Fibroblast of lung (primary cell): ENCODE measurements around the gene PLPP1. TPM values are rescaled to one million over a fixed set of nuclear protein-coding genes. Genes with fewer than 3 reads are reported as not detected.
A peak's percentile ranks its signal among the peaks of the same experiment; 100 is the strongest.

ENCODE experiments used
- DNase-seq, 2 donors: peaks; one replicate each; pipeline versions ENCODE4 v3.0.0 to v3.0.0-alpha.2; 2010; ENCODE audit warnings: low read depth in 2 of 2
- H2AFZ ChIP-seq: 2 replicates; pipeline ENCODE4 v1.5.1; 2012; ENCODE audit warnings: low read length, control low read depth, inconsistent platforms
- H3K27ac ChIP-seq: 2 replicates; pipeline ENCODE4 v1.5.1; 2011; ENCODE audit warnings: low read length, control low read depth; ENCODE audit not compliant: insufficient read depth
- H3K27me3 ChIP-seq: 2 replicates; pipeline ENCODE4 v1.5.1; 2011; ENCODE audit warnings: mild to moderate bottlenecking, low read length; ENCODE audit not compliant: control insufficient read depth, insufficient read depth
- H3K36me3 ChIP-seq: 2 replicates; pipeline ENCODE4 v1.5.1; 2011; ENCODE audit warnings: low read length; ENCODE audit not compliant: control insufficient read depth, insufficient read depth
- H3K4me1 ChIP-seq: 2 replicates; pipeline ENCODE4 v1.5.1; 2011; ENCODE audit warnings: low read length; ENCODE audit not compliant: control insufficient read depth, insufficient read depth; ENCODE audit errors: extremely low read depth
- H3K4me2 ChIP-seq: 2 replicates; pipeline ENCODE4 v1.5.1; 2011; ENCODE audit warnings: low read length, control low read depth; ENCODE audit not compliant: insufficient read depth; ENCODE audit errors: extremely low read depth
- H3K4me3 ChIP-seq, 4 experiments: fragments of 200-600 bp in 1 of 4; sonication (generic) in 1 of 4; replicated peaks in 1 of 4; 2 replicates each; pipeline ENCODE4 v1.5.1; 2011 to 2016; ENCODE audit warnings: low read length in 4 of 4, low read depth in 3 of 4, mild to moderate bottlenecking in 3 of 4, control low read depth in 2 of 4, inconsistent platforms in 1 of 4, mixed read lengths in 1 of 4; ENCODE audit not compliant: insufficient read depth in 1 of 4; ENCODE audit errors: control extremely low read depth in 1 of 4
- H3K79me2 ChIP-seq: 2 replicates; pipeline ENCODE4 v1.5.1; 2012; ENCODE audit warnings: mild to moderate bottlenecking, low read length, inconsistent platforms; ENCODE audit not compliant: control insufficient read depth, insufficient read depth
- H3K9ac ChIP-seq: 2 replicates; pipeline ENCODE4 v1.5.1; 2011; ENCODE audit warnings: mild to moderate bottlenecking, low read length, control low read depth; ENCODE audit not compliant: insufficient read depth
- H3K9me3 ChIP-seq: 2 replicates; pipeline ENCODE4 v1.5.1; 2012; ENCODE audit warnings: low read depth, low read length; ENCODE audit not compliant: control insufficient read depth, insufficient read depth
- H4K20me1 ChIP-seq: 2 replicates; pipeline ENCODE4 v1.5.1; 2011; ENCODE audit warnings: low read length; ENCODE audit not compliant: control insufficient read depth, insufficient read depth; ENCODE audit errors: extremely low read depth
- EZH2 ChIP-seq: IDR thresholded peaks from 2 replicates; pipeline ENCODE4 v1.5.1; 2012; ENCODE audit warnings: low read length, control low read depth, mild to moderate bottlenecking; ENCODE audit errors: missing control alignments
- polyA plus RNA-seq, 2 donors: library from polyadenylated mRNA; depleted of rRNA in 1 of 2; stranded (reverse) in 1 of 2; unstranded in 1 of 2; fragments of >200 nt; gene quantifications; 2 replicates each; pipeline ENCODE4 v1.2.1, GENCODE V29; 2011 to 2012; ENCODE audit warnings: missing spikeins in 1 of 2
- total RNA-seq: library from RNA; depleted of rRNA; stranded (reverse); fragments of >200 nt; gene quantifications from 2 replicates; pipeline ENCODE4 v1.2.1, GENCODE V29; 2014
- TF ChIP-seq, protein P1 (sequence below), 2 donors: IDR thresholded peaks in 1 of 2; conservative IDR thresholded peaks in 1 of 2; 1 replicate in 1 of 2; 2 replicates in 1 of 2; pipeline ENCODE4 v1.5.1; 2011 to 2012; ENCODE audit warnings: low read length in 2 of 2, control low read depth in 1 of 2, inconsistent platforms in 1 of 2, low read depth in 1 of 2, mild to moderate bottlenecking in 1 of 2

Gene PLPP1
- total and polyA plus RNA-seq, 2 donors (not counting 1 experiment from before 2014, with no cell fraction given) = 73.5 to 76.8 TPM

DNA sequence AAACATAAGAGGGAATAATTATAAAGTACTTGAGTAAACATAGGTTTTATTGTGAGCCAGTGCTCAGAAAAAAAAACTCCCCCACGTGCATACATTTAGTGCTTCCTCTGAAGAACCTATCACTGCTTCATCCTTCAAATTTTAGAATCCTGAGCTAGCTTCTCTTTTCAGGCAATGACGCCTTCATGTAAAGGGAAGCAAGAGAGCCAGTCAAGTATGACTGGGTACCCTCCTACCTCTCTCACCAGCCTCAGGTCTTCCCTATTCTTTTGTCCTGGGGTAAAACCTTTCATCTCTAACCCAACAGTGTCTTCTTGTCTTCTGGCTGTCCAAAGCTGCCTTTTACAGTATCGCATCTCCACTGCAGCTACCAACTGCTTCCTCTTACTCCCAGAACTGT is 32.0 kb downstream of the PLPP1 start:
- Histone ChIP-seq H2AFZ (no peak overlapping the region), H3K4me3 (no peak overlapping the region), H3K4me2 (no peak overlapping the region), H3K27me3 (no peaks in the 10 kb centered on the region), H4K20me1 (no peaks in the 10 kb centered on the region), H3K9ac (no peak overlapping the region), H3K79me2 (no peaks in the 10 kb centered on the region), H3K4me1 (no peaks in the 10 kb centered on the region), H3K27ac (no peak overlapping the region), H3K36me3 (no peaks in the 10 kb centered on the region), H3K9me3 (no peaks in the 10 kb centered on the region)
- DNase-seq = no peak
- no peak for TF ChIP-seq EZH2
- TF ChIP-seq, protein P1, sequence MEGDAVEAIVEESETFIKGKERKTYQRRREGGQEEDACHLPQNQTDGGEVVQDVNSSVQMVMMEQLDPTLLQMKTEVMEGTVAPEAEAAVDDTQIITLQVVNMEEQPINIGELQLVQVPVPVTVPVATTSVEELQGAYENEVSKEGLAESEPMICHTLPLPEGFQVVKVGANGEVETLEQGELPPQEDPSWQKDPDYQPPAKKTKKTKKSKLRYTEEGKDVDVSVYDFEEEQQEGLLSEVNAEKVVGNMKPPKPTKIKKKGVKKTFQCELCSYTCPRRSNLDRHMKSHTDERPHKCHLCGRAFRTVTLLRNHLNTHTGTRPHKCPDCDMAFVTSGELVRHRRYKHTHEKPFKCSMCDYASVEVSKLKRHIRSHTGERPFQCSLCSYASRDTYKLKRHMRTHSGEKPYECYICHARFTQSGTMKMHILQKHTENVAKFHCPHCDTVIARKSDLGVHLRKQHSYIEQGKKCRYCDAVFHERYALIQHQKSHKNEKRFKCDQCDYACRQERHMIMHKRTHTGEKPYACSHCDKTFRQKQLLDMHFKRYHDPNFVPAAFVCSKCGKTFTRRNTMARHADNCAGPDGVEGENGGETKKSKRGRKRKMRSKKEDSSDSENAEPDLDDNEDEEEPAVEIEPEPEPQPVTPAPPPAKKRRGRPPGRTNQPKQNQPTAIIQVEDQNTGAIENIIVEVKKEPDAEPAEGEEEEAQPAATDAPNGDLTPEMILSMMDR (conservative IDR thresholded peaks at IDR 0.05 in 1 of 2, IDR thresholded peaks at IDR 0.05 in 1 of 2; ENCODE audit: low read depth in 1 of 2, low read length in 2 of 2) = no peak

DNA sequence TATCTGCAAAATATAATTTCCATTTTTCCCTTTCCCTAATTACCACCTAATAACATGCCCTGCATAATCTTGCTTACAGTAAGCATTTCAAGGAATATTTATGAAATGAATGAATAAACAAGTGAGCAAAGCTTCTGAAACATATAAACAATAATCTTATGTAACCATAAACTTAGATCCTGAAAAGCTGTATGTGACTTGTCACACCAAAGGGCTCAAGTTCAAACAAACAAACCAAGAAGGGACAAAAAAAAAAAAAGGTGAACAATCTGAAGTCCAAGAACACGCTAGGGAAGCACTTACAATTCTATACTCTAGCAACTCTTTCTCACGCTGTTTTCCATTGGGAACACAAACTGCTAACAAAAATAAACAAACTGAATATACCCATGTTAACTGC is 36.3 kb downstream of the PLPP1 start:
- Histone ChIP-seq H3K4me2 (no peak overlapping the region), H2AFZ (no peak overlapping the region), H3K27ac (no peak overlapping the region), H3K9me3 (no peaks in the 10 kb centered on the region), H3K4me3 (no peak overlapping the region), H3K4me1 (no peaks in the 10 kb centered on the region), H3K27me3 (no peaks in the 10 kb centered on the region), H3K36me3 (no peaks in the 10 kb centered on the region), H4K20me1 (no peaks in the 10 kb centered on the region), H3K79me2 (no peaks in the 10 kb centered on the region), H3K9ac (no peak overlapping the region)
- no peak for TF ChIP-seq EZH2
- TF ChIP-seq, protein P1 (conservative IDR thresholded peaks at IDR 0.05 in 1 of 2, IDR thresholded peaks at IDR 0.05 in 1 of 2; ENCODE audit: low read depth in 1 of 2, low read length in 2 of 2) = no peak
- peak in 1 of 2 donors; percentile 15 for DNase-seq

DNA sequence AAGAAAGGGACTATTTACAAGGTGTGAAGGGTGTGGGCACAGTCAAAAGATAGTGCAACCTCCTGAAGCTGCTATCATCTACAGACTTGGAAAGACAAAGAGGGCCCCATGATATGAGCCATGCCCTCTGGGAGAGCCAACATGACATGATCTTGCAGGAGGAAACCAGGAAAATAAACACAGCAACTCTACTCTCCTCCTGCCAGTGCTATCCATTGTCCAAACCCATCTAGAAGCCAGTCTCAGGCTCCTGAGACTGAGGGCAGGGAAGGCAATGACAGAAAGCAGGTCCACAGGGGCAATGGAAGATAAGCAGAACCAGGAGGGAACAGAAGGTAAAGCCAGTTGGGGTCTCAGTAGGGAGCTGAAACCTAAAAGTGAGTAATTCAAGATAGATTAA is 37.1 kb downstream of the PLPP1 start:
- no peaks in the 10 kb centered on the region for H3K9me3 ChIP-seq
- no peaks in the 10 kb centered on the region for H3K27me3 ChIP-seq
- no peaks in the 10 kb centered on the region for H3K79me2 ChIP-seq
- TF ChIP-seq, protein P1 (conservative IDR thresholded peaks at IDR 0.05 in 1 of 2, IDR thresholded peaks at IDR 0.05 in 1 of 2; ENCODE audit: low read depth in 1 of 2, low read length in 2 of 2) = no peak
- TF ChIP-seq EZH2 = no peak
- H4K20me1 ChIP-seq = no peaks in the 10 kb centered on the region
- no peaks in the 10 kb centered on the region for H3K36me3 ChIP-seq
- no peak overlapping the region for H3K9ac ChIP-seq
- H2AFZ ChIP-seq = no peak overlapping the region
- H3K4me2 ChIP-seq = no peak overlapping the region
- no peak overlapping the region for H3K4me3 ChIP-seq
- no peak for DNase-seq
- no peak overlapping the region for H3K27ac ChIP-seq
- no peaks in the 10 kb centered on the region for H3K4me1 ChIP-seq
